ENCODE measurements around the gene DSG3.

DSG3 gene

DNA sequence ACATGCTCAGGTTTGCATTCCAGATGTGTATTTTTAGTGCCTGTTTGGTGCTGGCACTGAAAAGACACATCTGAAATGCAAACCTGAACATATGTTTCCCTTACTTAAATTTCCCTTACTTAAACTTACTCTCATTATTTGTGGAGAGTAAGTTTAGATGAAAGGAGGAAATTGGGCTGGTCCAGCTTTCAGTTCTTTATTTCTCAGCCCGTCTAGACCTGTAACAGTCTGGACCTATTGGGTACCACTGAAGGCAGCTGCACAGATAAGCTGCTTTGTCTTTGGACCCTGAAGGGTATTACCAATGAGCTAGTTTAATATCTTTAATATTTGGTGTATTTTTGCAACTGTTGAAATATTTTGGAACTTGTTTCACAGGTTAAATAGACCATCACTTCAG lies 17.0 kb upstream of the DSG3 start:
- no peak for DNase-seq

DNA sequence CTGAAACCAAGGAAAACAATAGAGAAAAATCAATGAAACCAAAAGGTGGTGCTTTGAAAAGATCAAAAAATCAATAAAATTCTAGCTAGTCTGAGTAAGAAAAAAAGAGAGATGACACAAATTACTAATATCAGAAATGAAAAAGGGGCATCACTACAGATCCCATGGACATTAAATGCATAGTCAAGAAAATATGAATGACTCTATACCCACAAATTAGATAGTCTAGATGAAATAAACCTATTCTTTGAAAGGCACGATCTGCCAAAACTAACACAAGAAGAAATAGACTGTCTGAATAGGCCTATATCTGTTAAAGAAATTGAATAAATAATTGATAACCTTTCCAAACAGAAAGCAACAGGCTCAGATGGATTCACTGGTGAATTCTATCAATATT lies 15.2 kb upstream of the DSG3 start:
- DNase-seq = no peak

DNA sequence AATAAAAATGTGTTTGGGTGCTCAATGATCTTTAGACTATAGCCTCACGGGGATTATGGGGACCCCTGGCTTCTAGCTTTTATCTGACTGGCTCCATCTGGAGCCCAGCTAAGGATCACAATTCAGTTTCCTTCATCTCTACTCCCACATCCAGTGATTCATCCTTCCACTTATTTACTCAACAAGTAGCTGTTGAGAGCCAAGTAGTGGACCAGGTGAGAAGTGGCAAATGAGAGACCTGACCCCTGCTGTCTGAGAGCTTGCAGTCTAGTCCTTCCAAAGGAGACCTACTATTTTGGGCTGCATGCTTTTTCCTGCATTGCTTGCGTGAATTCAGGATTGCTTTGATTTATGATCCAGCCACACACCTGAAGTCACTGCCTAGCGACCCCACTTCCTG lies 10.7 kb upstream of the DSG3 start:
- no peak for DNase-seq

DNA sequence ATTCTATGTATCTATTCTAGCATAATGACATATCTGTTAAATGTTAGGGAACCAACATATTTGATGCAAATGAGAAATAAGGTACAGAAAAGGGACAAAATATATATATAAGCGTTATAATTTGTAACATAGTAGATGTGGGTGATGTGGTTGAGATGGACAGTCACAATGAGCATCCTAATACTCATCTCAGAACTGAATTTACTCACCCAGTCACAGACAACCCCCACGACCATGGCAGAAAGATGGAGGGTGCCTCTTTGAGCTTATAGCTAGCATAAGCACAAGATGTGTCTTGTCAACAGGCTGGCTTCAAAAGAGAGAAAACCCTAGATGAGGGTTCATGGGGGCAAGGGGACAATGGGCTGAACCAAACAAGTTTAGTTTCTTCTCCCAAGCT lies 9.1 kb upstream of the DSG3 start:
- no peak for DNase-seq

DNA sequence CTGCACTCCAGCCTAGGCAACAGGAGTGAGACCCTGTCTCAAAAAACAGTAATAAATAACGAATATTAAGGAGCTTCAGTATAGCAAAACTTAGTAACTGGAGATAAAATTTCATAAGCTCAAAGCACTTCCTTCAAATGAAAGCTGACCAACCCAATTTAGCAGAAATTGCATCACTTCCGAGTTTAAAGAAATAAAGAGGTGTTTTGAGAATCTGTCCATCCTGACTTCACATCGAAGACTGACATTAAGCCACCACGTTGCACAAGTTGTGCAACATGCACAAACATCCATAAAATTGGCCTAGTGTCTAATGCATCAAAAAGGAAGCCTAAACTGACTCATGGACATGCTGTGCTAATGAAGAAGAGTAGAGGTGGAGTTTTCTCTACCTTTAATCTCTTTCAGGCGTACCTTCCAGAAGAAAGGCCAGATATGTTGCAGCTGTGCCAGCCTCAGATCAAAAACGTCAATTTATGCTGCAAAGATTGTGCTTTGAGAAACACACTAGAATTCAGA lies 7.7 kb upstream of the DSG3 start:
- no peak for DNase-seq

DNA sequence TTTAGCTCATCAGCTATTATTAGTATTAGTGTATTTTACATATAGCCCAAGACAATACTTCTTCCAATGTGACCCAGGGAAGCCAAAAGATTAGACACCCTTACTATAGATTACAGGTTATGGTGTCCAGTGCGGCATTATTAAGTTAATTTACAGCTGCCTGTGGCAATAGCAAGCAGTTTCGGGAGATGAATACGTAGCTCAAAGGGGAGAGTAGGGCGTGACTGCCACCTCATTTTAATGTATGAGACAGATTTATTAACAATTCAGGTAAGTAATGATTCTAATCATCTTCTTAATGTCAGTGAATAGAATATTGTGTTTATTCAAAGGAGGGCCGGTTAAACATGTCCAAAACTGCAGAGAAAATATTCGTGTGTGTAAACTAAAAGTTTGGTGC lies 6.8 kb upstream of the DSG3 start:
- no peak for DNase-seq

DNA sequence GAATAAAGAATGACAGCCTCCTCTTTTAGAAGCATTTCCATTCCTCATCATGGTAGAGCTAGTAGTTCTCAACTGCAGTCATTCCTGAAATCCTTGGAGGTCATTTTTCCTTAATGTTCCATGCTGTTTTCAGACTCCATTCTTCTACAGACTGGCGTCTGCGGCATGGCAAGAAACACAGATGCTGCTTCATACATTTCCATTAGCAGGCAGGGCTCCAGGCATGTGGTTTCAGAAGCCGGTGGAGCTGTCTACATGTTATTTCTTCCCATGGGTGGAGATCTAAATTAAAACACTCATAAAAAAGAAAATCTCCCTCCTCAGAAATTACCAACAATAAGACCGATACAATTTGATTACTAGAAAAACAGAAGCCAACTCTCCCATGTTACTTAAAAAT lies 6.0 kb upstream of the DSG3 start:
- no peak for DNase-seq

DNA sequence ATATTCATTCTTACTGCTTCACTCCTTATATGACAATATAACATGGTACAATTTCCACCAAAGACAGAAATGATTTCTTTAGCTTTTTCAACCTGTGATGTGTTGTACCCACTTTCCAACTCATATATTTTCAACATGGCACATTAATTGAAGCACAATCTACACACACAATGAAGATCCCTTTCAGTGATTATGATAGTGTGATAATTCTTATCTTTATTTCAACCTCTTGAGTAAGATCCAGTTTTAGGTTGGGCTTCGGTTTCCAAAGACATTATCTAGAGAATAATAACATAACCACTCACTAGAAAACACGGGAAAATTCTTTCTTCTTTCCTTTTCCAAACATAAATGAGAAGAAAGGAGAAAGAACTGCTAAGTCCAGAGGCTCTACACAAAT lies 3.4 kb upstream of the DSG3 start:
- DNase-seq = no peak

DNA sequence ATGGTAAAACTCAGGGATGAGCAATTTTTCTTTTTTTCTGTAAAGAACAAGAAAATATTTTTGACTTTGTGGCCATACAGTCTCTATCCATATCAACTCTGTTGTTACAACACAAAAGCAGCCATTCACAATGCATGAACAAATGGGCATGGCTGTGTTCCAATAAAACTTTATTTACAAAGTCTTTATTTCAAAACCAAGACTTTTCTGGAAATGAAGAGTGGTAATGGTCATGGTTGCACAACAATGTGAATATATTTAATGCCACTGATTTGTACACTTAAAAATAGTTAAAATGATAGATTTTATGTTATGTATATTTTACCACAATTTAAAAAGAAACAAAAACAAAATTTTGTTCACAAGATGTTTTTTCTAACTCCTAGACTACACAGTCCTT lies 1.6 kb upstream of the DSG3 start:
- no peak for DNase-seq

DNA sequence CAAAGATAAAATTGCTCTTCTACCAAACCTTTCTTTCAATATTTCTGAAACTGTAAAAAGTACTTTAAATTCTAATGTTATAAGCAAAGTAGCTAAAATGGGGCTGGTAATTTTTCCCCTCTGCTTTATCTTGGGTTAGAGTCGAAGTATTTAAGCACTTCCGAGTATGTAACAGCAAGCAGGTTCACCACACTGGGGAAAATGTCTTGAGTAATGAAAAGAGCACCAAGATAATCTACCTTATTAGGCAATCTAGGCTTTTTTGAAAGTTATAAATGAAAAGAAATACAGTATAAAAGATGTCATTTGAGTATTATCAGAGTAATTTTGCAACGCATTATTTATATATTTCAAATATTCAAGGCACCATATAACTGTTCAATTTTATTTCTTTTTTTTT lies 687 bp upstream of the DSG3 start:
- DNase-seq = no peak

DNA sequence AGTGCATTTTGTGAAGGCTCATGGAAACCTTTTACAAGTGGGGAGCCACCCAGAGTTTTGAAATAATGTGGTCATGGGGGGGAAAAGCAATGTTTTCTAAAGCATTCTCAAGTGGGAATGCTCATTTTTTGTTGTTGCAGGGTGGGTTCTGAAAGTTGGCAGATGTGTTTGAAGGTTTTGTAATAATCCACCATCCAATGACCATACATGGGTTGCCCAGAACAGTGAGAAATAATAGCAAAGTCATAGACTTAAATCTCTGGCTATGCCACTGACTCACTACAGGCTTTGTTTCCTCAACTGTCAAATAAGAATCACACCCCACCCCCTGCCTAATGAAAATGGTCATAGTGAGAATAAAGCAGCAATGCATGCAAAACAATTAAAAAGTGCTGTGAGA lies 2.9 kb downstream of the DSG3 start:
- DNase-seq = no peak

DNA sequence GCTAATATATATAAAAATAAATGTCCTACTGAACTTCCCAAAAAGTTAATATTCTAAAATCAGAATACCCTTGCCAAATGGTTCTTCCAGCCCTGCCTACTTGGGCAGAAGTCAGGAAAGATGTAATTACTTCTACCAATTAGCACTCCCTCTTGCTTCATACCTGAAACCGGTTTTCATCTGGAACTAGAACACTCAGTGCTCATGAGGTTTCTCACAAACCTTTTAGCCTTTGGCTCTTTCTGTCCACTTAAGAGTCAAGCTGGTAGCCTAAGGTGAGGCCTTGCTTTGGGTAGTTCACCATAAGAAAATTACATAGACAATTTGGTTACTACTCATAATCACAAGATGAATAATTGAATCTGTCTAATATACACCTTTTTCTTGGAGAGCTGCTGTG lies 4.1 kb downstream of the DSG3 start:
- DNase-seq = no peak

DNA sequence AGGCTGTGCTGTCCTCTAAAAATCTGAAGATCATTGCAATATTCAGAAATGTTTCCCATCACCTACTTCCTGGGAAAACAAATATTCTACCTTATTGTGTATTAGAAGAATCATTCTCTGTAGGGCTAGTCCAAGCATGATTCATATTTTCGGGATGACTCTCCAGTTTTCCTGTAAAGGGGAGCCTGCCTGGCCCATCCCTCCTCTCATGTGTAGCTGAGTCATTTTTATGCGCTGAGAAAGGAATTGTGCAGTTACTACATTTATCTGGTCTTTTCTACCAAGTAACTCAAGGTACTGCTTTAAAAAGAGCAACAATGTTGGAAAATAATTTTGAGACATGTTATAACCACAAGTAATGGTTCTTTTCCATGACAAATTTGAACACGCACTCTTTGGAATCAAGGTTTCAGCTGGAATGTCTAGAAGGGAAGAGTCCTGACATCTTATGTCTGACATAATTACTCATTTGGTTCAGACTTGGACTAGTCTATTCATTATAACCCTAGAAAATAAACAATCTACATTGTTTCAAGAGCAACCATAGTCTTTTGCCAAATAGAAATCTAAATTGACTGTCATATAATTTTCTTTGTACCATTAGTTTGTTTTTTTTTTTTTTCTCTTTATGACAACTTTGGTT lies 6.6 kb downstream of the DSG3 start:
- DNase-seq = peak; percentile 79

DNA sequence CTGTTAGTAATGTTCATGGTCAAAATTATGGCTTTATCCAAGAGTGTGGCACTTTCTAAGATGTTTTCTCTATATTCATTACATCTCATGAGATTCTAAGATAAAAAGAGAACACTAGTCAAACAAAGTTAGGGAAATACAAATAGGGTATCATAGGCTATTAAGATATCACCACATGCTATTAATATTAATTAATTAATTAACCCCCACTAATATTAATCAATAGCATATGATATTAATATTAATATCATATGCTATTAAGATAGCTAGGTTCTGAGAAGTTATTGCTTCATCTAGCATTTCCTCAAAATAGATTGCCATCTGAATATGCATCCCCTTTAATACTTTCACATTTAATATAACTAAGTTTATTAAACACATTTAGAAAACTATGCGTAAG lies 22.1 kb downstream of the DSG3 start:
- no peak for DNase-seq

DNA sequence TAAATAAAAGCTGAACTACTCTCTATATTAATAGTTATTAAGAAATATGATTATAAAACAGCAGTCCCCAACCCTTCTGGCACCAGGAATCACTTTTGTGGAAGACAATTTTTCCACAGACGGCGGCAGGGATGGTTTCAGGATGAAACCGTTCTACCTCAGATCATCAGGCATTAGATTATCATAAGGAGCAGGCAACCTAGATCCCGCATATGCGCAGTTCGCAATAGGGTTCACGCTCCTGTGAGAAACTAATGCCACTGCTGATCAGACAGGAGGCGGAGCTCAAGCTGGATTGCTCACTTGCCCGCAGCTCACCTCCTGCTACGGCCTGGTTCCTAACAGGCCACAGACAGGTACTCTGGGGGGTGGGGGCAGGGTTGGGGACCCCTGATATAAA lies 31.1 kb downstream of the DSG3 start:
- DNase-seq = no peak

DNA sequence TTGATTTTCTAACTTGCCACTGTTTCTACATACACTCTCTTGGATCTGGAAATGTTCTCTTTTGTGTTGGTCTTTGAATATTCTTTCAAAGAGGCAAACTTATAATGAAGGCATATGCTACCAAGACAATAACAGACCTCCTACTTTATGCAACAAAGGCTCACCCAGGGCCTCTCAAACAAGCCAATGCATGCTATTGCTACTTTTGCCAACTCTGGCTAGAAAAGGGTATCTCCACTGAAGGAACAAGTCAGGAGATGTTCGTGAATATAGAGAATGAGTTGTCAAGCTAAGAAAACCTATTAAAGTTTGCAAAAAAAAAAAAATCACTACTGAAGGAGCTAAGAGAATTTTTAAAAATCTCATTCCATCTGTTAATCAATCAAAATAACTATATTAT lies 34.5 kb downstream of the DSG3 start:
- no peak for DNase-seq

DNA sequence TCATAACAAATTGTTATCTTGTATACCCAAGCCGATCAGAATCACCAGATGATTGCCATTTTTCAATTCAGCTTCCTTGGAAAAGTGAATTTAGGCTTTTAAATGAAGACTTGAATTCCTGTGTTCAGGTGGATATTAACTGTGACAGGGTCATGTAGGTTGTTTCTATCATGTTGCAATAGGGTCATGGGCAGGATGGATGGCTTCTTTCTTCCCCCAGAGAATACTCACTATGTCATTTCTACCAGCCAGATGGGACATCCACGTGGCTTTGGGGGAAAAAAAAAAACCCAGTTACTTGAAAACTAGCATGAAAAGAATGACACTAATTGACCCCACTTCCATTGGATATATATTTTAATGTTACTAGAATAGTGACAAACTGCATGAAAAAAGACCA lies 35.9 kb downstream of the DSG3 start:
- DNase-seq = no peak

DNA sequence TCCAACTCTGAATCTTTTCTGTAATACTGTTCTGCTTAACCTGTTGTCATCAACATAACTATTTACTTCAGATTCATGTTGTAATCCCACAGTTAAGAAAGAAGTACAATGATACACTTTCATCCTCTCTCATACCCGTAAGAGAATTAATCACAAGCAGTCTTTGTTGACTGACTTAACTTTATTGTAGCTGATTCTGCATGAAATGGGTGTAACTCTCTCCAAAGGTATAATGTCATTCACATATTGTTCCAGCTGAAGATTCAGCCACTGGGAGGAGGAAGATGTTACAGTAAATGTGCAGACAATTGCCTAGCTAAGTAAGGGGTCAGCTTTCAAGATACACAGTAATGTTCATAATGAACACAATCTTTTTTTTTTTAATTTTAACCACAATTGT lies 36.9 kb downstream of the DSG3 start:
- no peak for DNase-seq

DNA sequence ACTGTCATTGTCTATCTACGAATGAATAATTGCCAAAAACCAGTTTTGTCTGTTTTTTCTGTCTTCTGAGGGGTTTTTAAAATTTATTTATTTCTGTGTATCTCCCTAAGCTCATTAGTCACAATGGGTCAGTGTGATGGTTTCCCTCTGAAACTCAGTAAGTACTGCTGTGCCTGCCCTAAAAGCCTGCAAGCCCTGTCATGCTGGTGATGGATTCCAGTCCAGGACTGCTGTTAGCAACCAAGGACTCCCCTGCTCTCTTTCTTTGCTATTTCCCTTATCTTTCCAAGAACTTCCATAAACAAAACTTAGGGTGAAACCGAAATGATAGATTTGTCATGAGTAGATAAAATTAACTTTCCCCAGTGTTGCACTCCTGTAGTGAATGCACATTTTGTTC lies 38.6 kb downstream of the DSG3 start:
- no peak for DNase-seq

DNA sequence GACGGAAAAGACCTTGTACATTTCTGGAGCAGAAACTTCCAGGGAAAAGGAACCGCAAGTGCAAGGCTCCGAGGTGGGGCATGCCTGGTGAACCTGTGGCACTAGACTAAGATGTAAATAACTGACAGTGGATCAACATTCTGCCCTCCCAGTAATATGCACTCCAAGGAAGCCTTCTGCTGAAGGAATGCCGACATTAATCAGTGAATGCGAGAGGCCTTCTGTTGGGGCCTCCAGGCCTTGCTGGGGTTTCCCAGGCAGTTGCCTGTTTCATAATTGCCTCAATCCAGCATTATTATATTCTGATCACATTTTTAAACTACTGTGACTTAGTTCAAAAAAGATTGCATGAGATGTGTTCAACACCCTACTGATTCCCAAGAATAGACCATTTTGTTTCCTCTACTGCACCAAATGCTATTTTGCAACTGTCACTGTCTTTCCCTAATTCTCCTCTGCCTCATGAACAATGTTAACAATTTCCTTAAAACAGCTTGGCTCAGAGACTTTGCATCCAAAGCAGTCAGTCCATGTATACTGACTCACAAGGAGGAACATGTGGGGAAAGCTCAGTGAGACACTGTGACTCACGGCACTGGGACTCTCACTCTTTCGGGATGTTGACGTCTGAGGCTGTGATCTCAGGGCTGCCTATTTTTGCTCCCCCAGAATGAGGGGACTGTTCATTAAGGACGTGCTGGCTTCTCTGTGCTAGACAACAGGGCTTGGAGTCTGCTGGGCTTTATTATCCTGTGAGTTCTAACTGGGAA lies 39.9 kb downstream of the DSG3 start:
- DNase-seq = peak; percentile 66

DNA sequence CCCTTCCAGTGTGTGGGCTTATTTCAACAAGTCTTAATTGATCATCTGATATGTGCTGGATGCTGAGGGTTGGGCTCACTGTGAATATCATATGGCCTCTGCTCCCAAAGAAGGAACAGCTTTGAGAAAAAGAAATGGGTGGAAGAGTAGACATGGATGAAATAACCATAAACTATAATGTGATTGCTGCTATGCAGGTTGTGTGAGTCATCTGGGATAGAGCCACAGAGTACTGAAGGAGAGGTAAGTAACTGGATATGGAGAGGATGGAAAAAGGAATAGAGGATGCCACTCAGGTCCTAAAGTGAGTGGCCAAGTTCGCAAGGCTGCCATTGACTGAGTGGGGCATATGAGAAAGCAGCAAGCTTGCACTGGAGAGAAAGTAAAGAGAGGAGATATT lies 41.8 kb downstream of the DSG3 start:
- no peak for DNase-seq

DNA sequence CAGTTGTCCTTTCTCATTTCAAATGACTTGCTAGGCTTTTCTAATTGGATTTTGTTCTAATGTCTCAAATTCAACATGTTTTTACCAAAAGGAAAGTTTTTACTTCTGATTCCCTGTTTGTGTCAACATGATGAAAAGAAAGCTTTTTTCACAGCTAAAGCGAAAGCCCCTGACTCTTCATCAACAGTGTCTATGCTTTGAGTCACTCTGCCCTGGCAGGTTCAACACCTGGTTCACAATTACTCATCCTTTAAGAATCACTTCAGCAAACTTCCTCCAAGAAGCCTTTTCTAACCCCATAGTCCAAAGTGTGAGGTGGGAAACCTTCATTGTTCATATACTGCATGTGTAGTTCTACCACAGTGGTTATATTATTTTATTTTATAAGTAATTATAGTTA lies 42.8 kb downstream of the DSG3 start:
- DNase-seq = peak; percentile 57

DNA sequence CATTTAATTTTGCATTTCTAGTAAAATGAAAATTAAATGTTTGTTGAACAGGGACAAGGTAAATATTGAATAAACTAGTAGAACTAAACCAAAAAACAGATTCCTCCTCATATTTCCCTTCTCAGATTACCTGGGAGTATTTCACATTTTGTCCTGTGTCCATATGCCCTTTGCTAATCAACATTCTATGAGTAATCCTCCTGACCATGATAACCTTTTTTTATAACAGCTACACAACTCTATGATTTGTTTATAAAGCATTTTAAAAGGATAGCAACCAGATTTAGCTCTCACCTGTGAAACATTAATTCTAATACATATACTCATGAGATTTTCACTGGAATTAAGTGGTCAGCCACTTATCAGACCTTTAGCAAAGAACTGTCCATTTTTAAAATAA lies 43.3 kb downstream of the DSG3 start:
- peak; percentile 12 for DNase-seq

DNA sequence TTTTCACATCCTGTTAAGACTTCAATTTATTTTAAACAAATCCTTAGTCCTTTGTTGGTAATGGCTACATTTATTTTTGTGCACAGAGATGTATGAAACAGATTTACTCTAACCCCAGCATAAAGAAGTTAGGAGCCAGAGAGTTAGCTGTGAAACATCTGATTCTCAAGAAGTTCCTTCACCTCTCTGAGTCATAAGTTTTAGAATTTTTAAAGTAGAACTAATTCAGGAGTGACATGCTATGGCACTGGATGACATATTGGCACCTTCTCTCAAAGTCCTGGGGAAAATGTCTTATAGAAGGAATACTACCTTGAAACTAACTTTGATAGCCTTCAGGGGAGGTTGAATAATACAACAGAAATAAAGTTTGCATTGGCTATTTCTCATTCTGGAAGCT lies 44.0 kb downstream of the DSG3 start:
- DNase-seq = no peak

DNA sequence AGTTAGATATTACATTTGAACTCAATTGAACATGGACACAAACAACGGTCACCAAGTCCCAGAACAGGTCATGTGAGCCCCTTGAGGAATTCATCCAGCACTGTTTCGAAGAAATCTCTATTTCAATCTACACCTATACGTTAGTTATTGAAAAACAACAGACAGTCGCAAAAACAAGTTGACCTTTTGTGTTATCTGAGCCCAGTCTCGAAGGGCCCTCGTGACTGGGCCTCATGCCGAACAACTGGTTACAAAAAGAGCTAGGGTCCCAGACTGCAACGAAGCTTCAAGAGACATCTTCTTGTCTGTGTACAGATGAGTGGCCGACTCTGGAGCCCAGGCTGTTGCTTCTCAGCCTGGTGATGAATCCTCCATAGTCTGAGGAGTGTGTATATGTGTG lies 45.1 kb downstream of the DSG3 start:
- no peak for DNase-seq

Measured in kidney glomerular epithelial cell (primary cell).